ENCODE data around the gene IQCN.
A peak's percentile ranks its signal among the peaks of the same experiment; 100 is the strongest.

Gene IQCN

GRCh38 chr19:18286973-18287635, 12.9 kb upstream of the IQCN start:
- DNase-seq: no peak

DNA sequence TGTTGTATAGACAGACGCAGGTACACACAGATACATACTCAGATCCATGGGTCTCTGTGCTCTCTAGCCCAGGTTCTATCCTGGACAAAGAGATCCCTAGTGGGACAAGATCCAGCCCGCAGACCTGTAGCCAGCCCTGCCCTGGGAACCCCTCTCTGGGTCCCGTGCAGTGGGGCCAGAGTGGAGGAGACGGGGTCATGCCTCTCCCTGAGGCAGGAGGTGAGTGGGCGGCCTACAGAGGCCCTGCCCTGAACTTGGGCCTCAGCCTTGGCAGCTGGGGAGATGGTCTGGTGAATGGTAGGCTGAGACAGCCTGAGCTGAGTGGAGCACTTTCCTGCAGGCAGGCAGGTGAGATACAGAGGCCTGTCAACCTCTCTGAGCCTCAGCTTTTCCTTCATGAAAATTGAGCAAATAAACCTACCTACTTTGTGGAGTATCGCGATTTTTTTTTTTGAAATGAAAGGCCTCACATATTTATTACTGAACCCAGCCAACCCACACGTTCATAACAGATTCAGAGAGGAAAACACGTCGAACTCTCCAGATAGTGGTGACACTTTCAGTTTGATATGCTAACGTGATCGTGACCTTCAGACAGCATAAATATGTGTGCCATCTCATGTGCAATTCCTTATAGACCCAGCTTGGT, 10.6 kb upstream of the IQCN start:
- no peak for DNase-seq

GRCh38 chr19:18283338-18283737, 9.1 kb upstream of the IQCN start:
- DNase-seq: no peak

DNA sequence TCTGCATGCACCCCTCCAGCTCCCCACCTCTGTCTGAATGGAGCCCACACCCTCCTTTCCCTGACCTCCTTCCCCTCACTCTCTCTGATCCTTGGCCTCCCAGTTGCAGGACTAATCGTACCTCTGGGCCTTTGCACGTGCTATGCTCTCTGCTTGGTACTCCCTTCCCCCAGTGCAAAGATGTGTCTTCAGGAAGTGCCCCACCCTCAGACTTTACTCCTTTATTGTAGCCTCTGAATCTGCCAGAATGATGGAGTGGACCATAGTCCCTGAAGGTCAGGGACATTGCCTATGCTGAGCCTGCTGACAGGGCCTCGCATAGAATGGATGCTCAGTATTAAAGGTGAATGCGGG, 8.5 kb upstream of the IQCN start:
- no peak for DNase-seq

- DNase-seq: peak; percentile 75
Observed at GRCh38 chr19:18282021-18282787, 8.0 kb upstream of the IQCN start.

DNA sequence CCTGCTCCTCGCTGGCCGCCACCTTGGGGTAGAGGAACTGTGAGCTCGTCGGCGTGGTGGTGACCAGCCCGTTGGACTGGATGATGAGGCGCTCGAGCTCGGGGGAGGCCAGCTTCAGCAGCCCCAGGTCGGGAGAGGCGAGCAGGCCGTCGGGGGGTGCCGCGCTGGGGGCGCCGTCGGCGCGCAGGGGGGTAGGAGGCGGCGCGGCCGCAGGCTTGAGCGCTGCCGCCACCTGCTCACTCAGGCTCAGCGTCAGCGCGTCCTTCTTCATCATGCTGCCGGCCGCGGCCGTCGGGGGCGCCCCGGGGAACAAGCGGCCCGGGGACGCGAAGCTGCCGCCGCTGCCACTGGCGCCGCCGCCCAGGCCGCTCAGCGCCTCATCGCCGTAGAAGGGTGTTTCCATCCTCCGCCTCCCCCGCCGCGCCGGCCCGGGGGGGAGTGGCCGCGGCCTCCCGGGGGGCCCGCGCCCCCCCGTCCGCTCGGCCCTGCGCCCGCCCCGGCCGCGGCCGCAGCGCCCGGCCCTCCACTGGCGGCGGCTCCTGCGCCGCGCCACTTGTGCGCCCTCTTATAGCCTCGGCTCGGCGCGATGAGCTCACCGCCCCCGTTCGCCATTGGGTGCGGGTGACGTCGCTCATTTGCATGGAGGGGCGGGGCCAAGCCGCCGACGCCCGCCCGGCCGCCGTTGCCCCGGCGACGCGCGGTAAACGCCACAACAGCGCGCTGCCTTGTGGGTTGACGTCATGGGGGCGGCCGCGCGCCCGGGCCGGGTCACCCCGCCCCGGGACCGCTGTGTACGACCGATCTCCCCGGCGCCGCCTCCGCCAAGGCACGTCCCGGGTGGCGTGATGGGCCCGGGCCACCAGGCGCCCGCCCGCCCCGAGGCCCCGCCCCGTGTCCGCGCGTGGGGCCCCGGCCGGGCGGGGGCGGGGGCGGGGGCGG, 7.1 kb upstream of the IQCN start, which contains the start of gene JUND:
TSS of gene JUND (minus strand) at position 541 of the 939 bp plus-strand sequence. CDS start at position 403, 138 bp downstream.
- peak; percentile 75 for DNase-seq

DNA sequence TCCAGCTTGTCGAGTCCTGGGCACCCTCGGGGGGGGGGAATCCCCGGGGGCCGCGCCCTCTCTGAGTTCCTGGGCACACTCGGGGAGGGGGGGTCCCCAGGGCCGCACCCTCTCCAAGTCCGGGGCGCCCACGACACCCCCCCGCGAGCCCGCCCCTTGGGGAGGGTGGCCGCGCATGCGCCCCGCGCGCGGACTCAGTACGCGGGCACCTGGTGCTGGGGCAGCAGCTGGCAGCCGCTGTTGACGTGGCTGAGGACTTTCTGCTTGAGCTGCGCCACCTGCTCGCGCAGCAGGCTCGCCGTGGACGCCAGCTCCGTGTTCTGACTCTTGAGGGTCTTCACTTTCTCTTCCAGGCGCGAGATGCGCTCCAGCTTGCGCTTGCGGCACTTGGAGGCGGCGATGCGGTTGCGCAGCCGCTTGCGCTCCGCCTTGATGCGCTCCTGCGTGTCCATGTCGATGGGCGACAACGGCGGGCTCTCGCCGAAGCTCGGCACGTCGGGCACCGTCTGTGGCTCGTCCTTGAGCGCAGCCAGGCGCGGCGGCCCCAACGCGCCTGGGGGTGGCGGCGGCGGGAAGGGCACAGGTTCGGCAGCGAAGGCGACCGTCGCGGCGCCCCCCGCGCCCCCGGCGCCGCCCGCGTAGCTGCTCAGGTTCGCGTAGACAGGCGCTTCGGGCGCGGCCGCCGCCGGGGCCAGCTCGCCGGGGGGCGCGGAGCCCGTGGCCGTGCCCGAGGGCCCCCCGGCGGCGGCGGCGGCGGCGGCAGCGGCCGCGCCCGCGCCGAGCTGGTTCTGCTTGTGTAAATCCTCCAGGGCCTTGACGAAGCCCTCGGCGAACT, 6.2 kb upstream of the IQCN start:
- no peak for DNase-seq

DNA sequence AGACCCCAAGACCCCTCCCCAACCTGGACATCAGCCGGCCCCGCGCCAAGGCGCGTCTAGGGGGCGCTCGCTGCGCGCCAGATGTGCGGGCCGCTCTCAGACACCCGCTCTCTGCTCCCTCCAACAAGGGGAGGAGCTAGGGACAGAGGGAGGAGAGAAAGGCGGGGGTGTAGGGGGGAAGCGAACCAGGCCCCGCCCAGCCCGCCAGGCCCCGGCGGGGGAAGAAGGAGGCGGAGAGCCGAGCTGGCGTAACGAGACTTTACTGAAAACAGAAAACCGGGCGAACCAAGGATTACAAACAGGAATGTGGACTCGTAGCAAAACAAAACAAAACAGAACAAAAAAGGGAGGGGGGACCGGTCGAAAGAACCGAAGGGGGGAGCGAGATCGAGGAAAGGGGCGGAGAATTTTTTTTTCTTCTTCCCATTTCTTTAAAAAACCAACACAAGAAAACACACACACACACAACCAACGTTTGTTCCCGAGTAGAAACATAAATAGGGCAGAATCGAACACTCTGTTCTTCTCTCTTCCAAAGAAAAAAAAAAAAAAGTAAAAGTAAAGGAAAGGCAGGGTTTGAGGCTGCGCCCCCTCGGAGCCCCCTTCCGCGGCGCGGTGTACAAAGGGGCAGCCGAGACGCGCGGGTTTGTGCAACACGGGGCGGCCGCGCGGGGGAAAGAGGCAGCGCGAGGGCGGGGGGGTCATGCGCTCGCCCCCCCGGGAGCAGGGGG, 5.4 kb upstream of the IQCN start:
- peak; percentile 70 for DNase-seq

- no peak for DNase-seq
Observed at GRCh38 chr19:18279266-18279515, 4.9 kb upstream of the IQCN start.

GRCh38 chr19:18278521-18279265, 4.4 kb upstream of the IQCN start:
- DNase-seq: no peak

DNA sequence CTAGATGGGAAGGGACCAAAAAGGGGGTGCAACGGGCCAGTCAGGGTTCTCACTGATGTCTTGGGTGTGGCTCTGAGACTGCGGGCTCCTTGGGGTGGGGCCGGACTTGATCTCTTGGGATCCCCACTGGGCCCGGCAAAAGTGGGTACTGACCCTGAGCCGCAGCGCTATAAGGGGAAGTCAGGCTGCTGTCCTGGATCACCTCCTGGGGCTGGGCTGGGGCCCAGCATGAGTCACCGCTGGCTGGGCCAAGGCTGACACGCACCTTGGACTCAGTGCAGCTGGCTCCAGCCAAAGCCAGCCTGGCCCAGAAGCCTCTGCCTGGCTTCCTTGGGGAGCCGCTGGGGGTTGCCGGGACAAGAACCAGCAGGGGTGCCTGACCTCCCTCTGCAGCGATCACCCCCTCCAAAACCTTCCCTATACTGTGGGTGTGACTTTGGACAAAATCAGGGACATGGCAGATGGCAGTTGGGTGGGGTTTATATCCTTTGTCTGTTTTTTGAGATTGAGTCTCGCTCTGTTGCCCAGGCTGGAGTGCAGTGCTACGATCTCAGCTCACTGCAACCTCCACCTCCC, 617 bp upstream of the IQCN start:
- DNase-seq: no peak

DNA sequence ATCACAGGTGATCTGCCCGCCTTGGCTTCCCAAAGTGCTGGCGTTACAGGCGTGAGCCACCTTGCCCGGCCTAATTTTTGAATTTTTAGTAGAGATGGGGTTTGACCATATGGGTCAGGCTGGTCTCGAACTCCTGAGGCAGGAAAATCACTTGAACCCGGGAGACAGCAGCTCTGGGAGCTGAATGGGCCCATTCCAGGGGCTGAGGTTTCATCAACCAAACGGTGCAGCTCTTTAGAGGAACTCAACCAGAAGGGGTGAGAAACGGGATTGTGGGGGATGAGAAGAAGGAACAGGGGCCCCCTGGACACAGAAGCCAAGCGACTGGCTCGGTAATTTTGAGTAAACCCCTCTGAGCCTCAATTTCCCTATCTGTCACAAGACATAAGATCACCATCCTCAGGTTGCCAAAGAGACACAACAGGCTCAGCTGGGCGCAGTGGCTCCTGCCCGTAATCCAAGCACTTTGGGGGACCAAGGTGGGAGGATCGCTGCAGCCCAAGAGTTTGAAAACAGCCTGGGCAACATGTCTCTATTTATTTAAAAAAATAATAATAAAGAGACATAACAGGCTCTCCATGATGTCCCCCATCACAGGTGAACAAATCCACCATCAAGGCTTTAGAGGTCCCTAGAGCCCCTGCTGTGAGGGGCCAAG, 562 bp downstream of the IQCN start:
- no peak for DNase-seq

GRCh38 chr19:18271433-18271841, 2.8 kb downstream of the IQCN start:
- DNase-seq: no peak

- no peak for DNase-seq
Observed at GRCh38 chr19:18270326-18270725, 3.9 kb downstream of the IQCN start.

GRCh38 chr19:18269070-18269723, 5.1 kb downstream of the IQCN start:
- DNase-seq: no peak

GRCh38 chr19:18266771-18267686, 7.2 kb downstream of the IQCN start:
- no peak for DNase-seq

- no peak for DNase-seq
Observed at GRCh38 chr19:18265582-18265981, 8.7 kb downstream of the IQCN start.

DNA sequence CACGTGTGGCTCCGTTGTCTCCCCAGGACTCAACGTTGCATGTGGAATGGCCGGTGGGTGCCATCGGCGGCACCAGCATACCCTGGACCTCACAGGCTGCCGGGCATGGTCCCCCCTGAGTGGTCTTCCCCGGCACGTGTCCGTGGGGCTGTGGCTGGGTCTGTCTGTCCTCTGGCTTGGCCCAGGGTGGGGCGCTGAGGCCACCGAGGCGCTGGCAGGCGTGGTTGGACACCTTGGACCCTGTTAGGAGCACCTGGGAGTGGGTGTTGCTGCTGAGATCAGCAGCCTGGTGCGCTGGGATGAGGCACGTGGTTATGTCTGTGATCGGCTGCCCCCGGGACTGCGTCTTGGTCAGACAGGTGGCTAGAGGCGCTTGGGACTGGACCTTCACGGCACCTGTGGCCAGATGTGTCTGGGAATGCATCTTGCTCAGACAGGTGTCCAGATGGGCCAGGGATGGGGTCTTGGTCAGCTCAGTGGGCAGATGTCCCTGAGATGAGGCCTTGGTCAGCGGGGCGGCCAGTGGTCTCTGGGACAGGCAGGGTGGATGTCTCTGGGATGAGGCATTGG, 9.2 kb downstream of the IQCN start:
- no peak for DNase-seq

Data from NCI-H1436 treated with DMSO at 0.1 percent for 48 hours (cell line).